GM18499 (cell line): ENCODE measurements around the gene MAPK14.

Experiments used
- ATAC-seq: cut with Tn5 transposase; IDR thresholded peaks from one replicate; pipeline ENCODE4 v1.9.1; 2021; ENCODE audit warnings: moderate number of reproducible peaks; ENCODE audit not compliant: insufficient read depth, unreplicated experiment

MAPK14 gene

GRCh38 chr6:36034441-36034840 lies 6.8 kb downstream of the MAPK14 start:
- no peak for ATAC-seq

- no peak for ATAC-seq
Observed at GRCh38 chr6:36035225-36035624, 7.6 kb downstream of the MAPK14 start.

- no peak for ATAC-seq
Observed at GRCh38 chr6:36038120-36038876, 10.7 kb downstream of the MAPK14 start.

- ATAC-seq: no peak
Observed at GRCh38 chr6:36039112-36039511, 11.5 kb downstream of the MAPK14 start.

GRCh38 chr6:36040958-36041357 lies 13.3 kb downstream of the MAPK14 start:
- no peak for ATAC-seq

GRCh38 chr6:36042618-36043260 lies 15.1 kb downstream of the MAPK14 start:
- ATAC-seq: no peak

- ATAC-seq: no peak
Observed at GRCh38 chr6:36049582-36049981, 22.0 kb downstream of the MAPK14 start.

- ATAC-seq: no peak
Observed at GRCh38 chr6:36050305-36050704, 22.7 kb downstream of the MAPK14 start.

- no peak for ATAC-seq
Observed at GRCh38 chr6:36050947-36051710, 23.5 kb downstream of the MAPK14 start.

- ATAC-seq: no peak
Observed at GRCh38 chr6:36052097-36052496, 24.5 kb downstream of the MAPK14 start.

GRCh38 chr6:36053878-36054277 lies 26.3 kb downstream of the MAPK14 start:
- ATAC-seq: no peak

- ATAC-seq: no peak
Observed at GRCh38 chr6:36054415-36054814, 26.8 kb downstream of the MAPK14 start.

GRCh38 chr6:36054956-36055355 lies 27.3 kb downstream of the MAPK14 start:
- ATAC-seq: no peak

GRCh38 chr6:36056178-36056577 lies 28.6 kb downstream of the MAPK14 start:
- ATAC-seq: no peak

- ATAC-seq: no peak
Observed at GRCh38 chr6:36061236-36061635, 33.6 kb downstream of the MAPK14 start.

- ATAC-seq: no peak
Observed at GRCh38 chr6:36062247-36062646, 34.6 kb downstream of the MAPK14 start.

GRCh38 chr6:36063318-36064060 lies 35.9 kb downstream of the MAPK14 start:
- ATAC-seq: no peak

- no peak for ATAC-seq
Observed at GRCh38 chr6:36064770-36065396, 37.3 kb downstream of the MAPK14 start.

GRCh38 chr6:36065916-36066315 lies 38.3 kb downstream of the MAPK14 start:
- ATAC-seq: no peak

- no peak for ATAC-seq
Observed at GRCh38 chr6:36066817-36067216, 39.2 kb downstream of the MAPK14 start.
